PFSK-1 (cell line): ENCODE measurements around the gene PALM2AKAP2.

ENCODE experiments used
- FOXP2 ChIP-seq: optimal IDR thresholded peaks from 2 replicates; pipeline ENCODE3; 2011; ENCODE audit warnings: borderline replicate concordance, control low read depth, inconsistent platforms; ENCODE audit not compliant: insufficient read depth; ENCODE audit errors: extremely low read length, extremely low read depth
- POLR2AphosphoS5 ChIP-seq: IDR thresholded peaks from 2 replicates; pipeline ENCODE4 v1.6.1; 2012; ENCODE audit warnings: low read depth, mild to moderate bottlenecking, control low read depth, low read length, moderate library complexity
- SIN3A ChIP-seq: IDR thresholded peaks from 2 replicates; pipeline ENCODE4 v1.6.1; 2012; ENCODE audit warnings: mild to moderate bottlenecking, low read length, moderate library complexity, borderline replicate concordance; ENCODE audit not compliant: insufficient read depth
- TAF1 ChIP-seq: IDR thresholded peaks from 2 replicates; pipeline ENCODE4 v1.6.1; 2012; ENCODE audit warnings: low read length, control low read depth, borderline replicate concordance; ENCODE audit not compliant: insufficient read depth
- TF ChIP-seq, protein P1 (sequence below), 2 experiments: IDR thresholded peaks; 2 replicates each; pipeline versions ENCODE4 v1.6.1 to v1.8.0; 2011 to 2012; ENCODE audit warnings: low read depth in 2 of 2, low read length in 2 of 2, control low read depth in 1 of 2, inconsistent platforms in 1 of 2, mild to moderate bottlenecking in 1 of 2, moderate library complexity in 1 of 2; ENCODE audit not compliant: insufficient read depth in 1 of 2

PALM2AKAP2 gene

DNA sequence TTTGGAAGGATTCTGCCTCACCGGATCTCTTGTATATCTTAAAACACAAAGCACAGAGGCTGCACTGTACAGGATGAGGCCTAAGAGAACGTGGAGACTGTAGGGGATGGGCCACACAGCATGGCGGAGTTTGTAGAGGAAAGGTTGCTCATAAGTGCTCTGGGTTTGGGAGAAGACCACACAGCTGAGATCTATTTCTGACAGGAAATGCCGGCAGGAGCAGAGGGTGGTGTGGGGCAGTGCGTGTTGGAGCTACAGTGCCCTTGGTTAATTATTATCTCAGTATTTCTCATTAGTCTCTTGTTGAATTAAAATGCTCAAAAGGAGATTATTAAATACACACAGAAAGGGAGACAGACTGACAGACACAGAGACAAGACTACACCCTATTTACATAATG is 9.6 kb downstream of the PALM2AKAP2 start:
- TF ChIP-seq TAF1: no peak

DNA sequence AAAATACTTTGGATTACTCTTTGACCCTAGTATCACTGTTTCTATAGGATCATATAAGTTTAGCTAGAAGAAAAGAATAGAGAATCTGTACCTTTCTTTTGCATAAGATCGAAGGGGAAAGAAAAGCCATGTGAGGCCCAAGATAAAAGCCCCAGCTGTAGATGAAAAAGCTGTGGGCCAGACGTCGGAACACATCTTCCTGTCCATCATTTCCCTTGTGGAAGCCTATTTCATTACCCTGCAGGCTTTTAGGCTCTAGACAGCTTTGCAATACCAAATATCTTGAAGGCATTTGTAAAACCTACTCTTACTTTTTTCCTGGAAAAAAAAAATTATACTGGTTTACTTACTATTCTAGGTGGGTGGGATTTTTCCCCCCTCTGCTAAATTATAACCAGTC is 10.0 kb downstream of the PALM2AKAP2 start:
- no peak for TF ChIP-seq TAF1
- TF ChIP-seq SIN3A: no peak

- TF ChIP-seq SIN3A (no peak), TAF1 (no peak), FOXP2 (no peak), POLR2AphosphoS5 (no peak)
- TF ChIP-seq, protein P1, sequence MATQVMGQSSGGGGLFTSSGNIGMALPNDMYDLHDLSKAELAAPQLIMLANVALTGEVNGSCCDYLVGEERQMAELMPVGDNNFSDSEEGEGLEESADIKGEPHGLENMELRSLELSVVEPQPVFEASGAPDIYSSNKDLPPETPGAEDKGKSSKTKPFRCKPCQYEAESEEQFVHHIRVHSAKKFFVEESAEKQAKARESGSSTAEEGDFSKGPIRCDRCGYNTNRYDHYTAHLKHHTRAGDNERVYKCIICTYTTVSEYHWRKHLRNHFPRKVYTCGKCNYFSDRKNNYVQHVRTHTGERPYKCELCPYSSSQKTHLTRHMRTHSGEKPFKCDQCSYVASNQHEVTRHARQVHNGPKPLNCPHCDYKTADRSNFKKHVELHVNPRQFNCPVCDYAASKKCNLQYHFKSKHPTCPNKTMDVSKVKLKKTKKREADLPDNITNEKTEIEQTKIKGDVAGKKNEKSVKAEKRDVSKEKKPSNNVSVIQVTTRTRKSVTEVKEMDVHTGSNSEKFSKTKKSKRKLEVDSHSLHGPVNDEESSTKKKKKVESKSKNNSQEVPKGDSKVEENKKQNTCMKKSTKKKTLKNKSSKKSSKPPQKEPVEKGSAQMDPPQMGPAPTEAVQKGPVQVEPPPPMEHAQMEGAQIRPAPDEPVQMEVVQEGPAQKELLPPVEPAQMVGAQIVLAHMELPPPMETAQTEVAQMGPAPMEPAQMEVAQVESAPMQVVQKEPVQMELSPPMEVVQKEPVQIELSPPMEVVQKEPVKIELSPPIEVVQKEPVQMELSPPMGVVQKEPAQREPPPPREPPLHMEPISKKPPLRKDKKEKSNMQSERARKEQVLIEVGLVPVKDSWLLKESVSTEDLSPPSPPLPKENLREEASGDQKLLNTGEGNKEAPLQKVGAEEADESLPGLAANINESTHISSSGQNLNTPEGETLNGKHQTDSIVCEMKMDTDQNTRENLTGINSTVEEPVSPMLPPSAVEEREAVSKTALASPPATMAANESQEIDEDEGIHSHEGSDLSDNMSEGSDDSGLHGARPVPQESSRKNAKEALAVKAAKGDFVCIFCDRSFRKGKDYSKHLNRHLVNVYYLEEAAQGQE (IDR thresholded peaks at IDR 0.05; ENCODE audit: insufficient read depth in 1 of 2, low read depth in 2 of 2, low read length in 2 of 2): no peak
Measured at GRCh38 chr9:109791003-109791677, 11.1 kb downstream of the PALM2AKAP2 start.

GRCh38 chr9:109791747-109792146 is 11.7 kb downstream of the PALM2AKAP2 start:
- TF ChIP-seq SIN3A (no peak), POLR2AphosphoS5 (no peak), FOXP2 (no peak), TAF1 (no peak)
- TF ChIP-seq, protein P1 (IDR thresholded peaks at IDR 0.05; ENCODE audit: insufficient read depth in 1 of 2, low read depth in 2 of 2, low read length in 2 of 2): no peak

DNA sequence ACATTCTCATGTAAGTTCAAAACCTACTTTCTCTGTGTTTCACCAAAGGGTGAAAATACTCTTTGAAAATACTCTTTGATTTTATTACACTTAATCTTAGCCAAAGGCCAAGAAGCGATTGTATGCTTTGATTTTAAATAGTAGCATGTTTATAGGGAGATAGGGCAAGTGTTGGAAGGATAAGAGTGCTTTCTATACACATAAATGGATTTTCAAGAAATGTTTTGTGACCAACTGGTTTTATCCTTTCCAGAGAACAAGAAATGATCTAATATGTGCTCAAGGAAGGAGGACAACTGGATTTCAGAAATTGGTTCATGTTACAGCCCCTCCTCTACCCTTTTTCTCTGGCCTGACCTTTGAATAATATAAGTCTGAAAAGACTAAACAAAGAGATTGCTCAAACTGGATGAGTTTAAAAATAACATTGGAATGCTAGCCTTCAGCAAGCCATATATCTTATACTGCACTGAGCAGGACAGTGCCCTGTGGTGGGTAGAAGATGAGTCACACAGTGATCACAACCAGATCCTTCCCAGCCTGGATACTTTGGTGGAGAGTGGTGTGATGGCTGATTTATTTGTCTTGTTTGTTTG is 13.1 kb downstream of the PALM2AKAP2 start:
- no peak for TF ChIP-seq SIN3A
- TF ChIP-seq, protein P1 (IDR thresholded peaks at IDR 0.05; ENCODE audit: insufficient read depth in 1 of 2, low read depth in 2 of 2, low read length in 2 of 2): no peak
- no peak for TF ChIP-seq POLR2AphosphoS5
- TF ChIP-seq TAF1: no peak
- no peak for TF ChIP-seq FOXP2

DNA sequence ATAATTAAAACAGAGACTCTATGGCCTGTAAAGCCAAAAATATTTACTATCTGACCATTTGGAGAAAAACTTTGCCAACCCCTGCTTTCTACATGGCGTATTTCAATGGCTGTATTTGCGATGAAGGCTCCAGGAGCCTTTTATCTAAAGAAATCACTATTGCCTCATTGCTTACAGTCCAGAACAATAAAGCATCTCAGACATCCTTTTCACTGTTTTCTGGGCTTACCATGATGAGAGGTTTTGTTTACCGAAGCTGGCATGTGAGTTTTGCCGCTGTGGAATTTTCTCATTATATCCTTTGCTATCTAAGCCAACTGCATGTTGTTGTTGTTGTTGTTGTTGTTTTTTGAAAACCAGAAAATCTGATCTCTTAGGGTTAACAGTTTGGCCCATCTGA is 13.9 kb downstream of the PALM2AKAP2 start:
- TF ChIP-seq POLR2AphosphoS5 (no peak), FOXP2 (no peak), TAF1 (no peak), SIN3A (no peak)
- TF ChIP-seq, protein P1 (IDR thresholded peaks at IDR 0.05; ENCODE audit: insufficient read depth in 1 of 2, low read depth in 2 of 2, low read length in 2 of 2): no peak
